ENCODE data around the gene CCDC177. TPM values are rescaled to one million over a fixed set of nuclear protein-coding genes. Genes with fewer than 3 reads are reported as not detected.
"Not testable (repeated sequence)": the region's sequence is repeated elsewhere in the genome, so short reads cannot be mapped to it uniquely, and the experiment has no call there.

Gene CCDC177
- total RNA-seq, 1 experiment from 2014 or later: 0.82 TPM

GRCh38 chr14:69600304-69600891 is 25.7 kb upstream of the CCDC177 start:
- no peaks in the 10 kb centered on the region for H3K36me3 ChIP-seq (ENCODE audit: control insufficient read depth, insufficient read depth, low read length)
- CTCF ChIA-PET: interaction anchor here (0.7 to 1.6 kb wide), 4 partner anchors 11 to 57 kb away, joined by 3 to 6 read pairs (median 6); no protein-coding TSS in a partner anchor
- DNase-seq: no peak
- TF ChIP-seq CTCF (IDR thresholded peaks at IDR 0.05; ENCODE audit: insufficient read depth in 1 of 2, low read depth in 1 of 2, low read length in 1 of 2, severe bottlenecking in 1 of 2, unreplicated experiment in 1 of 2): no peak
- Mint-ChIP-seq H3K4me1 (ENCODE audit: low read depth, unreplicated experiment) (peaks cover under 1% of the 10 kb centered on the region), H3K27me3 (ENCODE audit: insufficient read depth, unreplicated experiment) (no peaks in the 10 kb centered on the region), H3K9me3 (ENCODE audit: unreplicated experiment) (no peaks in the 10 kb centered on the region), H3K27ac (ENCODE audit: unreplicated experiment) (no peak overlapping the region), H3K36me3 (ENCODE audit: insufficient read depth, unreplicated experiment) (no peaks in the 10 kb centered on the region), H3K4me3 (ENCODE audit: unreplicated experiment) (no peak overlapping the region)
- H3K4me3 ChIP-seq (ENCODE audit: low read depth, low read length): no peak overlapping the region
- no TSS peak for BruUV-seq (replicated peaks)
- no peaks in the 10 kb centered on the region for H3K27me3 ChIP-seq (replicated peaks; ENCODE audit: control insufficient read depth, insufficient read depth, low read length)
- POLR2A ChIA-PET: interaction anchor here (0.6 kb wide), 1 partner anchor 19 kb away, joined by 4 read pairs; no protein-coding TSS in a partner anchor
- H3K4me1 ChIP-seq: no peaks in the 10 kb centered on the region; the same call in 1 of the 2 replicates
- intact Hi-C loops (cut with micrococcal nuclease; ENCODE audit: unreplicated experiment): no loop called here
- no peaks in the 10 kb centered on the region for H3K9me3 ChIP-seq

- H3K36me3 ChIP-seq (ENCODE audit: control insufficient read depth, insufficient read depth, low read length); intact Hi-C loops (cut with micrococcal nuclease; ENCODE audit: unreplicated experiment); H3K9me3 Mint-ChIP-seq (ENCODE audit: unreplicated experiment); H3K4me3 ChIP-seq (ENCODE audit: low read depth, low read length); H3K4me1 ChIP-seq; BruUV-seq (replicated peaks); POLR2A ChIA-PET; H3K27me3 Mint-ChIP-seq (ENCODE audit: insufficient read depth, unreplicated experiment); H3K27ac Mint-ChIP-seq (ENCODE audit: unreplicated experiment); H3K36me3 Mint-ChIP-seq (ENCODE audit: insufficient read depth, unreplicated experiment); H3K4me1 Mint-ChIP-seq (ENCODE audit: low read depth, unreplicated experiment); H3K27me3 ChIP-seq (replicated peaks; ENCODE audit: control insufficient read depth, insufficient read depth, low read length); H3K4me3 Mint-ChIP-seq (ENCODE audit: unreplicated experiment); DNase-seq; H3K9me3 ChIP-seq: not testable (repeated sequence)
- CTCF ChIA-PET: interaction anchor here (0.7 kb wide), 2 partner anchors 10 to 58 kb away, joined by 5 to 6 read pairs; no protein-coding TSS in a partner anchor
Observed at GRCh38 chr14:69599431-69599830, 24.8 kb upstream of the CCDC177 start.

- Mint-ChIP-seq H3K27ac (ENCODE audit: unreplicated experiment) (no peak overlapping the region), H3K27me3 (ENCODE audit: insufficient read depth, unreplicated experiment) (no peaks in the 10 kb centered on the region), H3K4me1 (ENCODE audit: low read depth, unreplicated experiment) (no peaks in the 10 kb centered on the region), H3K4me3 (ENCODE audit: unreplicated experiment) (no peak overlapping the region), H3K36me3 (ENCODE audit: insufficient read depth, unreplicated experiment) (no peaks in the 10 kb centered on the region), H3K9me3 (ENCODE audit: unreplicated experiment) (no peaks in the 10 kb centered on the region)
- H3K4me1 ChIP-seq: no peaks in the 10 kb centered on the region
- intact Hi-C loops (cut with micrococcal nuclease; ENCODE audit: unreplicated experiment): no loop called here
- POLR2A ChIA-PET: no interaction called here
- H3K9me3 ChIP-seq: no peaks in the 10 kb centered on the region
- H3K27me3 ChIP-seq (replicated peaks; ENCODE audit: control insufficient read depth, insufficient read depth, low read length): no peaks in the 10 kb centered on the region
- BruUV-seq (replicated peaks): no TSS peak
- no peaks in the 10 kb centered on the region for H3K36me3 ChIP-seq (ENCODE audit: control insufficient read depth, insufficient read depth, low read length)
- CTCF ChIA-PET: no interaction called here
- no peak for DNase-seq
- TF ChIP-seq CTCF (IDR thresholded peaks at IDR 0.05; ENCODE audit: insufficient read depth in 1 of 2, low read depth in 1 of 2, low read length in 1 of 2, severe bottlenecking in 1 of 2, unreplicated experiment in 1 of 2): no peak
- no peak overlapping the region for H3K4me3 ChIP-seq (ENCODE audit: low read depth, low read length)
Observed at GRCh38 chr14:69595336-69595735, 20.7 kb upstream of the CCDC177 start.

Data from Caco-2 (cell line).